ENCODE data around the gene PXN.
"Not testable (repeated sequence)": the region's sequence is repeated elsewhere in the genome, so short reads cannot be mapped to it uniquely, and the experiment has no call there.

The PXN gene

GRCh38 chr12:120224304-120225199 lies 41.0 kb downstream of the PXN start:
- peak; percentile 65 for DNase-seq

GRCh38 chr12:120223458-120224303 lies 41.8 kb downstream of the PXN start:
- DNase-seq: no peak

GRCh38 chr12:120222288-120222832 lies 43.2 kb downstream of the PXN start:
- no peak for DNase-seq

- DNase-seq: no peak
Observed at GRCh38 chr12:120221576-120221900, 44.0 kb downstream of the PXN start.

- no peak for DNase-seq
Observed at GRCh38 chr12:120220838-120221575, 44.5 kb downstream of the PXN start.

- DNase-seq: no peak
Observed at GRCh38 chr12:120218680-120219606, 46.6 kb downstream of the PXN start.

GRCh38 chr12:120216742-120217605 lies 48.6 kb downstream of the PXN start:
- DNase-seq: no peak

- no peak for DNase-seq
Observed at GRCh38 chr12:120215766-120216735, 49.5 kb downstream of the PXN start.

GRCh38 chr12:120215357-120215735 lies 50.2 kb downstream of the PXN start:
- no peak for DNase-seq

GRCh38 chr12:120214626-120215356 lies 50.7 kb downstream of the PXN start:
- no peak for DNase-seq

GRCh38 chr12:120213758-120214157 lies 51.8 kb downstream of the PXN start:
- DNase-seq: no peak

- DNase-seq: not testable (repeated sequence)
Observed at GRCh38 chr12:120213182-120213581, 52.3 kb downstream of the PXN start.

GRCh38 chr12:120212301-120212700 lies 53.2 kb downstream of the PXN start:
- DNase-seq: no peak

- no peak for DNase-seq
Observed at GRCh38 chr12:120211904-120212283, 53.6 kb downstream of the PXN start.

GRCh38 chr12:120211243-120211903 lies 54.2 kb downstream of the PXN start:
- no peak for DNase-seq

GRCh38 chr12:120209851-120210250 lies 55.7 kb downstream of the PXN start:
- DNase-seq: no peak

- DNase-seq: no peak
Observed at GRCh38 chr12:120207227-120207626, 58.3 kb downstream of the PXN start.

- not testable (repeated sequence) for DNase-seq
Observed at GRCh38 chr12:120206781-120207180, 58.7 kb downstream of the PXN start.

All from NCI-H2227 treated with DMSO at 0.1 percent for 48 hours (cell line).